Activated naive CD4-positive, alpha-beta T cell treated with anti-CD3 and anti-CD28 coated beads, Interleukin-2, amount 10 ng/mL, durations not matched to agents 7 days and 5 days (primary cell): ENCODE results near the gene EBLN2.
A peak's percentile ranks its signal among the peaks of the same experiment; 100 is the strongest.

ENCODE experiments used
- CTCF ChIA-PET: fragments of 350-600 bp; sonication (Branson Sonifier 250); formaldehyde crosslinking; loops from one replicate; lab custom pipeline; 2021; ENCODE audit warnings: antibody characterized with exemption; lab: Charles Lee
- DNase-seq: peaks from one replicate; pipeline ENCODE4 v3.0.0-alpha.2; 2020
- H3K27ac Mint-ChIP-seq: one replicate; pipeline ENCODE4 v1.8.0; 2021; ENCODE audit warnings: mild to moderate bottlenecking, moderate library complexity, mixed read lengths
- H3K27me3 Mint-ChIP-seq: one replicate; pipeline ENCODE4 v1.8.0; 2021; ENCODE audit warnings: mild to moderate bottlenecking, mixed read lengths
- H3K36me3 Mint-ChIP-seq: one replicate; pipeline ENCODE4 v1.8.0; 2021; ENCODE audit warnings: mixed read lengths
- H3K4me1 Mint-ChIP-seq: one replicate; pipeline ENCODE4 v1.8.0; 2021; ENCODE audit warnings: mixed read lengths
- H3K4me3 Mint-ChIP-seq: one replicate; pipeline ENCODE4 v1.8.0; 2021; ENCODE audit warnings: mild to moderate bottlenecking, moderate library complexity, mixed read lengths
- H3K9me3 Mint-ChIP-seq: one replicate; pipeline ENCODE4 v1.8.0; 2021; ENCODE audit warnings: mixed read lengths

EBLN2 gene

DNA sequence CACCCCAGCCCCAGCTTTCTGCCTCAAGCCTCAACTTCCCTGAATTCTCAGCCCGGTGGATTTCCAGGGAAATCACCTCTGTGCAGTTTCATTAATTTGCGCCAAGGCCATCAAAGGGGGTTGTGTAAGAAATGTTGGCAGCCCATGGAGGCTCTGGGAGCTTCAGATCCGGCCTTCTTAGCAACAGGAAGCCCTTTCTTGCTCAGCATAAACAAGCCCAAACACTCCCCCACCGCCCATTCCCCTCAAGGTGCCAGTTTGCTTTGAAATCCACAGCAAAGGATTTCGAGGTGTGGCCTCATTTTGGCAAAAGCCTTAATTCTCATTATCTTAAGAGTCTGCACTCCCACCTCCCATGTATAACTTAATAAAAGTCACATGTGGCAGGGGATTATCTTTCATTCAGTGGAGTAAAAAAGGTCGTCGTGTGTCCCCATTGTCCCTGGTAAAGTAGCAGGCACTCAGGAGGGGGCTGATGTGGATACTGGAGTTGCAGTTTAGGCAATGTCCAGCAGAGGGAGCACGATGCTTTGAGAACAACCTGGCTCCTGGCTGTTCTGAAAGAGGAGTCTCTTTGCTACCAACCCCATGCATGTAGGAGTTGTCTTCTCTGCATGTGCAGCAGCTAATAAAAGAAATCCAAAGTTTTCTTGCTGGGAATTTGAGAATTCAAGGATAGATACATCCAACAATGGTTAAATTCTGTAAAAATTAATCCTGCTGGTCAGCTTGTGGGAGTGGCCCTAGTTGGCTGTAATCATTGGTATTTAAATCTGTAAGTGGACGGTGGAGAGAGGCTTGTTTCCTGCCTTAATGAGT, 39.5 kb downstream of the EBLN2 start:
- CTCF ChIA-PET, result interaction anchor here (0.9 to 3.0 kb wide), 5 partner anchors 43 to 402 kb away, joined by 3 to 14 read pairs (median 3); no protein-coding TSS in a partner anchor
- H3K4me3 Mint-ChIP-seq, result no peak overlapping the region
- no peak overlapping the region for H3K27ac Mint-ChIP-seq
- no peaks in the 10 kb centered on the region for H3K9me3 Mint-ChIP-seq
- DNase-seq, result peak; percentile 83
- no peaks in the 10 kb centered on the region for H3K4me1 Mint-ChIP-seq
- H3K27me3 Mint-ChIP-seq, result peaks cover 5% of the 10 kb centered on the region
- no peaks in the 10 kb centered on the region for H3K36me3 Mint-ChIP-seq

DNA sequence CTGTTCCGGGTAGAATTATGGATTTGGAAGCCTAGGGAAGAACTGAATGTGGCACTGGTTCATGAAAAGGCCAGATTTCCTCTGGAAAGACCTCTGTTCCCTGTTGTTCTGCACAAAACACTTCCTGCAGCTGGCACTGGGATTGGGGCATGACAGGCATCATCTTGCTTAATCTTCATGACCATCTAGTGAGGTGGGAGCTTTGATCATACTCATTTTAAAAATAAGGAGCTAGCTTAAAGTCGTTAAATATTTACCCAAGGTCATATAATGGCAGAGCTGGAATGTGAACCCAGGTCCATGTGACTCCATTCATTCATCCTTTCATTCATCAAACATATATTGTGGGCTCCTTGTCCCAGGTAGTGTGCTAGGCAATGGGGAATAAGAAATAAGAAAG, 40.4 kb downstream of the EBLN2 start:
- Mint-ChIP-seq H3K27me3 (peaks cover 5% of the 10 kb centered on the region), H3K36me3 (no peaks in the 10 kb centered on the region), H3K4me1 (no peaks in the 10 kb centered on the region), H3K9me3 (no peaks in the 10 kb centered on the region), H3K27ac (no peak overlapping the region), H3K4me3 (no peak overlapping the region)
- DNase-seq, result no peak
- CTCF ChIA-PET, result interaction anchor here (0.9 to 3.0 kb wide), 4 partner anchors 42 to 401 kb away, joined by 3 to 14 read pairs (median 6); no protein-coding TSS in a partner anchor

DNA sequence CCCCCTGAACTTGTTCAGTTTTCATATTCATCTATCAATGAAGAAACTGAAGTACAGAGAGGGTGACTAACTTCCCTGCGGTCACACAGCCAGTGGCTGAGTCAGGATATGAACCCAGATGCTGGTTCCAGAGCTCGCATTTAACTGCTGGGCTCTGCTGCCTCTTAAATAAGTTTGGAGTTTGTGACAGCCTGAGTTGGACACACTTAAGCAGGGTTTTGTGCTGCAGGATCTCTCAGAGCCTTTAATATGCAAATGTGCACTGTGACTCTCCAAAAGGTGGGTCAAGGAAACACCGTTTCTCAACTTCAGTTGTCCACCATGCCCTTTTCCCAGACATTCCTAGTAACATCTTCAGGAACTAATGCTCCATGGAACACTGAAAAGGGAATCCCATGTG, 45.8 kb downstream of the EBLN2 start:
- no peak for DNase-seq

DNA sequence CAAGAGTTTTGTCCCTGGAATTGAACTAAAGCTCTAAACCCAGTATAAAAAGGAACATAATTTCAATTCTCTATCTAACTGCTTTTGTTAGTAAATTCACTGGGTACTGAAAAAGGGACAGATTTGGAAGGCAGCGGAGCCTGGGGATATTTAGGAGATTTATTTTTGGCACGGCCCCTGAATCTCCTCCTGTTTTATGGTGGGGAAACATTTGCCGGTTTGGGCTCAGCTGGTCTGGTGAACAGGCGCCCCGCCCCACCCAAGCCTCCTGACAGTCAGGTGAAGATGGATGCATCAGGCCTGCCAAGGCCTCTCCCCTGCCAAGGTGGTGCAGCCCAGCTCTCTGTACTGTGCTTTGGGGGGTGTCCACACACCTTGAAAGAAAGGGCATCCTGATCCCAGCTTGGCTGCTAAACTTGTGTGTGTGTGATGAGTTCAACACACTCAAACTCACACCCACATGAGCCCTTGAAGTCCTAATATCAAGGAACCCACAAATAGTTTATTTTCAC, 46.3 kb downstream of the EBLN2 start:
- Mint-ChIP-seq H3K9me3 (no peaks in the 10 kb centered on the region), H3K27ac (no peak overlapping the region), H3K36me3 (no peaks in the 10 kb centered on the region), H3K4me3 (no peak overlapping the region), H3K4me1 (no peaks in the 10 kb centered on the region), H3K27me3 (no peaks in the 10 kb centered on the region)
- CTCF ChIA-PET, result interaction anchor here (0.9 to 1.4 kb wide), 2 partner anchors 323 to 395 kb away, joined by 3 read pairs; no protein-coding TSS in a partner anchor
- no peak for DNase-seq

More for the DNA sequence above, 45.8 kb downstream of the EBLN2 start:
- H3K4me3 Mint-ChIP-seq, result no peak overlapping the region
- H3K9me3 Mint-ChIP-seq, result no peaks in the 10 kb centered on the region
- CTCF ChIA-PET, result interaction anchor here (0.9 to 1.4 kb wide), 2 partner anchors 324 to 395 kb away, joined by 3 read pairs; no protein-coding TSS in a partner anchor
- H3K27me3 Mint-ChIP-seq, result no peaks in the 10 kb centered on the region
- H3K36me3 Mint-ChIP-seq, result no peaks in the 10 kb centered on the region
- no peaks in the 10 kb centered on the region for H3K4me1 Mint-ChIP-seq
- H3K27ac Mint-ChIP-seq, result no peak overlapping the region

DNA sequence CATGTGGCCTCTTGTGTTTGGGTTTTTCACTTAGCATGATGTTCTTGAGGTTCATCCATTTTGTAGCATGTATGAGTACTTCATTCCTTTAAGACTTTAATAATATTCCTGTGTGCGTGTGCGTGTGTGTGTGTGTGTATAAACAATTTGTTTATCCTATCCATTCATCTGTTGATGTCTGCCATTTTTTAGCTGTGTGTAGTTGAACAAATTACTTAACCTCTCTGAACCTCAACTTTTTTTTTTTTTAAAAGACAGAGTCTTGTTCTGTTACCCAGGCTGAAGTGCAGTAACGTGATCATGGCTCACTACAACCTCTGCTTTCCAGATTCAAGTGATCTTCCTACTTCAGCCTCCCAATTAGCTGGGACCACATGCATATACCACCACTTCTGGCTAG, 47.3 kb downstream of the EBLN2 start:
- Mint-ChIP-seq H3K4me1 (no peaks in the 10 kb centered on the region), H3K27ac (no peak overlapping the region), H3K27me3 (no peaks in the 10 kb centered on the region), H3K4me3 (no peak overlapping the region), H3K9me3 (no peaks in the 10 kb centered on the region), H3K36me3 (no peaks in the 10 kb centered on the region)
- CTCF ChIA-PET, result interaction anchor here (0.6 kb wide), 1 partner anchor 320 kb away, joined by 3 read pairs; no protein-coding TSS in a partner anchor
- no peak for DNase-seq

DNA sequence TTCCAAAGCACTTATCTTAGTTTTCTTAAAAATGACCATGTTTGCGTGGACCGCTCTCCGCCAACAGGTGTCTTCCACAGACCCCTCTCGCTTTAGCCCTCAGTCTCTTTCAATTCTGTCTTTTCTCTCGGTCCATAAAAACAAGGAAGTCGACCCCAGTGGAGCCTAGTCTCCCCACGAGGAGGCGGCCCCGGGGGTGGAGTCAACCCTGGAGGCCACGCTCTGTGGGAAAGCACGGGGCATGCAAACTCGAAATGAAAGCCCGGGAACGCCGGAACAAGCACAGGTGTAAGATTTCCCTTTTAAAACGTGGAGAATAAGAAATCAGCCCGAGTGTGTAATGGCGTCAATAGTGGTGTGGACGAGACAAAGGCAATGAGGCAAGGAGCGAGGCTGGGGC, 49.1 kb downstream of the EBLN2 start:
- no peaks in the 10 kb centered on the region for H3K27me3 Mint-ChIP-seq
- H3K27ac Mint-ChIP-seq, result no peak overlapping the region
- no peak for DNase-seq
- H3K36me3 Mint-ChIP-seq, result no peaks in the 10 kb centered on the region
- H3K4me1 Mint-ChIP-seq, result no peaks in the 10 kb centered on the region
- CTCF ChIA-PET, result no interaction called here
- H3K9me3 Mint-ChIP-seq, result no peaks in the 10 kb centered on the region
- no peak overlapping the region for H3K4me3 Mint-ChIP-seq
